ENCODE results near the gene FMNL2.

FMNL2 gene

DNA sequence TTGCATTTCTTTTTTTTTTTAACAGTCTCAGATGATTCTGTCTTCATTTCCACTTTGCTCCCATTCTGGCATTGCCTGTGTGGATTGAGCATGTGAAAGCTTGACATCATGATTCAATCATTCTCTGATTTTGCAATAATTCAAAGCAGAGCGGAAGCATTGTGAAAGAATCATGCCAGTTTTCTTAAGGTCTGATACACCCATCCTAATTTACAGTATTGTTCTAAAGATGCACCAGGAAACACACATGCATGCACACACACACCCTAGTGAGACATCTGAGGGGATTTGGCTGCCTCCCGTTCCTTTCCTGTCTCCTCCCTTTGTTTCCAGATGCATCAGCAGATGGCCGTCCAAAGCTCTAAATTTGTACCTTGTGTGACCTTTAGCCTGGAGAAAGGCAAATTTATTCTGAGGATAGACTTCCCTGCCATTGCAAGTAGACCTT, 97.3 kb downstream of the FMNL2 start:
- no peak for ATAC-seq
- TF ChIP-seq ESRRG (CRISPR knock-in tag; IDR thresholded peaks at IDR 0.05) = no peak
- TF ChIP-seq ZNF70 (CRISPR knock-in tag; IDR thresholded peaks at IDR 0.05) = no peak
- TF ChIP-seq CSDC2 (CRISPR knock-in tag; IDR thresholded peaks at IDR 0.05) = no peak
- TF ChIP-seq ARNTL (CRISPR knock-in tag; IDR thresholded peaks at IDR 0.05; ENCODE audit: borderline replicate concordance, low read depth) = no peak
- TF ChIP-seq POU6F1 (CRISPR knock-in tag; IDR thresholded peaks at IDR 0.05; ENCODE audit: borderline replicate concordance, low read depth) = no peak
- TF ChIP-seq TOX (CRISPR knock-in tag; IDR thresholded peaks at IDR 0.05; ENCODE audit: borderline replicate concordance) = no peak
- no peak for TF ChIP-seq ZC3H10 (CRISPR knock-in tag; IDR thresholded peaks at IDR 0.05)
- no peak for TF ChIP-seq BACH2 (CRISPR knock-in tag; IDR thresholded peaks at IDR 0.05; ENCODE audit: borderline replicate concordance)
- TF ChIP-seq GLIS3 (CRISPR knock-in tag; IDR thresholded peaks at IDR 0.05) = no peak
- no peak for TF ChIP-seq ZNF8 (CRISPR knock-in tag; IDR thresholded peaks at IDR 0.05)
- TF ChIP-seq PPARA (CRISPR knock-in tag; IDR thresholded peaks at IDR 0.05; ENCODE audit: borderline replicate concordance) = no peak
- TF ChIP-seq RARB (CRISPR knock-in tag; IDR thresholded peaks at IDR 0.05) = no peak
- no peak for TF ChIP-seq ZFP3 (CRISPR knock-in tag; IDR thresholded peaks at IDR 0.05)
- TF ChIP-seq ZFP30 (CRISPR knock-in tag; IDR thresholded peaks at IDR 0.05) = no peak
- TF ChIP-seq SNAI2 (CRISPR knock-in tag; IDR thresholded peaks at IDR 0.05) = no peak
- TF ChIP-seq ISL1 (CRISPR knock-in tag; IDR thresholded peaks at IDR 0.05) = no peak

DNA sequence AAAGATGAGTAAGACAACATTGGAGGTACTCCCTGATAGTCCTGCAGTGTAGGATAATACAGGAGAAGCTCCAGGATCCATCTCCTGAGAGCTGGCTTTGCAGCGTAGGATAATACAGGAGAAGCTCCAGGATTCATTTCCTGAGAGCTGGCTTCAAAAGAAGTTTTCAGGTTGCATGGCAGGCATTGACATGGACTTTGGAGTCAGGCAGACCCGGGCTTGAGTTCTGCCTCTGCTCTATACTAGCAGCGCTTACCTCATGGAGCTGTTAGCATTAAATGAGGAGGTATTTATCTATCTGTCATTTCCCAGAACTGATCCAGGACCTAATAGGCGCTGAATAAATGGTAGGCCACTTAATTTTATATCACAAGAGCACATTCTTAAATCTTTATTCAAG, 97.8 kb downstream of the FMNL2 start:
- TF ChIP-seq OSR1 (CRISPR knock-in tag; IDR thresholded peaks at IDR 0.05) (no peak), ZNF8 (CRISPR knock-in tag; IDR thresholded peaks at IDR 0.05) (no peak), ARNTL (CRISPR knock-in tag; IDR thresholded peaks at IDR 0.05; ENCODE audit: borderline replicate concordance, low read depth) (no peak), TOX (CRISPR knock-in tag; IDR thresholded peaks at IDR 0.05; ENCODE audit: borderline replicate concordance) (no peak), PATZ1 (CRISPR knock-in tag; IDR thresholded peaks at IDR 0.05; ENCODE audit: borderline replicate concordance) (no peak), ZFP30 (CRISPR knock-in tag; IDR thresholded peaks at IDR 0.05) (no peak), TSHZ2 (CRISPR knock-in tag; IDR thresholded peaks at IDR 0.05) (no peak), GLIS3 (CRISPR knock-in tag; IDR thresholded peaks at IDR 0.05) (no peak), PPARA (CRISPR knock-in tag; IDR thresholded peaks at IDR 0.05; ENCODE audit: borderline replicate concordance) (no peak), ESRRG (CRISPR knock-in tag; IDR thresholded peaks at IDR 0.05) (no peak), TCF4 (CRISPR knock-in tag; IDR thresholded peaks at IDR 0.05; ENCODE audit: borderline replicate concordance) (no peak), SNAI2 (CRISPR knock-in tag; IDR thresholded peaks at IDR 0.05) (no peak)
- TF ChIP-seq, protein P1, sequence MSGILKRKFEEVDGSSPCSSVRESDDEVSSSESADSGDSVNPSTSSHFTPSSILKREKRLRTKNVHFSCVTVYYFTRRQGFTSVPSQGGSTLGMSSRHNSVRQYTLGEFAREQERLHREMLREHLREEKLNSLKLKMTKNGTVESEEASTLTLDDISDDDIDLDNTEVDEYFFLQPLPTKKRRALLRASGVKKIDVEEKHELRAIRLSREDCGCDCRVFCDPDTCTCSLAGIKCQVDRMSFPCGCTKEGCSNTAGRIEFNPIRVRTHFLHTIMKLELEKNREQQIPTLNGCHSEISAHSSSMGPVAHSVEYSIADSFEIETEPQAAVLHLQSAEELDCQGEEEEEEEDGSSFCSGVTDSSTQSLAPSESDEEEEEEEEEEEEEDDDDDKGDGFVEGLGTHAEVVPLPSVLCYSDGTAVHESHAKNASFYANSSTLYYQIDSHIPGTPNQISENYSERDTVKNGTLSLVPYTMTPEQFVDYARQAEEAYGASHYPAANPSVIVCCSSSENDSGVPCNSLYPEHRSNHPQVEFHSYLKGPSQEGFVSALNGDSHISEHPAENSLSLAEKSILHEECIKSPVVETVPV (CRISPR knock-in tag; IDR thresholded peaks at IDR 0.05) = no peak
- ATAC-seq = no peak

- no peak for ATAC-seq
- TF ChIP-seq OSR1 (CRISPR knock-in tag; IDR thresholded peaks at IDR 0.05) (no peak), PATZ1 (CRISPR knock-in tag; IDR thresholded peaks at IDR 0.05; ENCODE audit: borderline replicate concordance) (no peak), POU6F1 (CRISPR knock-in tag; IDR thresholded peaks at IDR 0.05; ENCODE audit: borderline replicate concordance, low read depth) (no peak), ZNF70 (CRISPR knock-in tag; IDR thresholded peaks at IDR 0.05) (no peak), ZC3H10 (CRISPR knock-in tag; IDR thresholded peaks at IDR 0.05) (no peak), ZFP3 (CRISPR knock-in tag; IDR thresholded peaks at IDR 0.05) (no peak)
Measured at GRCh38 chr2:152433289-152433688, 98.3 kb downstream of the FMNL2 start.
